Measurements from ENCODE around the gene ASAP3.
"Not testable (repeated sequence)": the region's sequence is repeated elsewhere in the genome, so short reads cannot be mapped to it uniquely, and the experiment has no call there.

The ASAP3 gene

GRCh38 chr1:23394181-23394580, 89.8 kb downstream of the ASAP3 start:
- DNase-seq: no peak

GRCh38 chr1:23393706-23394105, 90.3 kb downstream of the ASAP3 start:
- DNase-seq: no peak

- no peak for DNase-seq
Measured at GRCh38 chr1:23392125-23392855, 91.7 kb downstream of the ASAP3 start.

- DNase-seq: no peak
Measured at GRCh38 chr1:23389837-23390321, 94.1 kb downstream of the ASAP3 start.

- no peak for DNase-seq
Measured at GRCh38 chr1:23387494-23387893, 96.5 kb downstream of the ASAP3 start.

- DNase-seq: no peak
Measured at GRCh38 chr1:23385119-23385621, 98.8 kb downstream of the ASAP3 start.

GRCh38 chr1:23384312-23385058, 99.5 kb downstream of the ASAP3 start:
- no peak for DNase-seq

GRCh38 chr1:23383577-23384311, 100.2 kb downstream of the ASAP3 start:
- DNase-seq: peak in 1 of 2 experiments; percentile 25

GRCh38 chr1:23381233-23381885, 102.6 kb downstream of the ASAP3 start:
- DNase-seq: no peak

GRCh38 chr1:23380719-23381118, 103.3 kb downstream of the ASAP3 start:
- DNase-seq: no peak

- DNase-seq: not testable (repeated sequence)
Measured at GRCh38 chr1:23380236-23380635, 103.7 kb downstream of the ASAP3 start.
